Ovary (tissue), 9 donors: ENCODE measurements around the gene DUSP1. TPM values are rescaled to one million over a fixed set of nuclear protein-coding genes. Genes with fewer than 3 reads are reported as not detected.
A peak's percentile ranks its signal among the peaks of the same experiment; 100 is the strongest.

Experiments used
- DNase-seq, 5 donors: peaks; one replicate each; pipeline ENCODE4 v3.0.0-alpha.2; 2019 to 2020
- H3K27ac ChIP-seq, 2 donors: fragments of 200-600 bp; one replicate each; pipeline versions ENCODE4 v1.5.1 to v1.8.0; 2019 to 2022
- H3K27me3 ChIP-seq: fragments of 200-600 bp; one replicate; pipeline ENCODE4 v1.8.0; 2022
- H3K36me3 ChIP-seq: fragments of 200-600 bp; sonication (generic); one replicate; pipeline ENCODE4 v1.5.1; 2019
- H3K4me1 ChIP-seq: one replicate; pipeline ENCODE4 v1.8.1; 2013; ENCODE audit warnings: mild to moderate bottlenecking, moderate library complexity; ENCODE audit not compliant: insufficient read depth
- H3K4me3 ChIP-seq: fragments of 200-600 bp; sonication (generic); one replicate; pipeline ENCODE4 v1.5.1; 2017
- H3K9me3 ChIP-seq, 2 donors: fragments of 200-600 bp in 1 of 2; sonication (generic) in 1 of 2; one replicate each; pipeline versions ENCODE4 v1.5.1 to v1.8.1; 2013 to 2019; ENCODE audit warnings: mild to moderate bottlenecking in 1 of 2, moderate library complexity in 1 of 2
- EP300 ChIP-seq: sonication (generic); formaldehyde crosslinking; IDR thresholded peaks from one replicate; pipeline ENCODE4 v1.6.1; 2017; ENCODE audit warnings: antibody characterized with exemption
- POLR2A ChIP-seq: fragments of 450-650 bp; IDR thresholded peaks from one replicate; pipeline ENCODE4 v1.6.1; 2017; ENCODE audit warnings: antibody characterized with exemption, mild to moderate bottlenecking, moderate library complexity
- WGBS, 3 donors: extraction: QIAGEN DNeasy Blood & Tissue Kit in 1 of 3; methylation state at CpG; one replicate each; pipeline versions ENCODE4 v1.1.5 to v1.1.7; 2013 to 2017; 5-methylcytosine and 5-hydroxymethylcytosine counted together
- intact Hi-C, 4 donors: fragments of 100-400 bp; cut with DNase I; formaldehyde crosslinking; loops; one replicate each; pipeline versions ENCODE4 v1.11.0 to v1.15.1; 2022 to 2023
- polyA plus RNA-seq, 2 donors: library from polyadenylated mRNA; stranded (reverse); fragments of 200-250 nt in 1 of 2; fragments of 350-450 nt in 1 of 2; fragmentation: Illumina TruSeq in 1 of 2; extraction: RNeasy Lipid Tissue Mini Kit (QIAGEN cat#74804) in 1 of 2; gene quantifications; one replicate each; pipeline ENCODE4 v1.2.3, GENCODE V29; 2013 to 2014
- total RNA-seq, 7 donors: library from RNA; depleted of rRNA in 2 of 7; stranded (reverse); fragments of >200 nt in 2 of 7; fragmentation: NEBNext Ultra II Directional in 3 of 7; extraction: Animal tissue kit (Norgen Biotek cat#: 25700) in 3 of 7; gene quantifications; one replicate each; pipeline versions ENCODE4 v1.1.0 to v1.2.4, GENCODE V29; 2016 to 2023
- TF ChIP-seq, protein P1 (sequence below), 3 donors: fragments of 450-650 bp in 2 of 3; fragments of 200-600 bp in 1 of 3; IDR thresholded peaks; one replicate each; pipeline versions ENCODE4 v1.5.1 to v1.8.0; 2016 to 2022; ENCODE audit warnings: antibody characterized with exemption in 3 of 3, mild to moderate bottlenecking in 1 of 3
- donor health status: DM: no; HTN: no; CAD: no; lungs with moderate emphysema.
- donor health status: DM: no; HTN: no; CAD: no.
- donor health status: Bipolar disorder and iron deficiency.
- donor health status: DM: yes; HTN: yes; CAD: no.
- donor health status: DM: no; HTN: no; CAD: no.
- donor health status: DM: yes; HTN: yes; CAD: no.

DUSP1 gene
- total and polyA plus RNA-seq, 9 donors = 112 to 2,672 (median 201) TPM

GRCh38 chr5:172745406-172745805 lies 25.6 kb downstream of the DUSP1 start:
- H3K36me3 ChIP-seq = no peaks in the 10 kb centered on the region
- intact Hi-C loops = no loop called here
- 87 to 95% (median 91%) methylated on average over 8 of the region's 8 CpGs for whole genome bisulfite sequencing, 3 donors
- peak in 1 of 5 donors; percentile 37 for DNase-seq
- H3K4me1 ChIP-seq = peaks cover 5% of the 10 kb centered on the region
- H3K9me3 ChIP-seq = no peaks in the 10 kb centered on the region
- H3K27me3 ChIP-seq = no peaks in the 10 kb centered on the region
- no peak for TF ChIP-seq EP300
- no peak for TF ChIP-seq POLR2A
- TF ChIP-seq, protein P1, sequence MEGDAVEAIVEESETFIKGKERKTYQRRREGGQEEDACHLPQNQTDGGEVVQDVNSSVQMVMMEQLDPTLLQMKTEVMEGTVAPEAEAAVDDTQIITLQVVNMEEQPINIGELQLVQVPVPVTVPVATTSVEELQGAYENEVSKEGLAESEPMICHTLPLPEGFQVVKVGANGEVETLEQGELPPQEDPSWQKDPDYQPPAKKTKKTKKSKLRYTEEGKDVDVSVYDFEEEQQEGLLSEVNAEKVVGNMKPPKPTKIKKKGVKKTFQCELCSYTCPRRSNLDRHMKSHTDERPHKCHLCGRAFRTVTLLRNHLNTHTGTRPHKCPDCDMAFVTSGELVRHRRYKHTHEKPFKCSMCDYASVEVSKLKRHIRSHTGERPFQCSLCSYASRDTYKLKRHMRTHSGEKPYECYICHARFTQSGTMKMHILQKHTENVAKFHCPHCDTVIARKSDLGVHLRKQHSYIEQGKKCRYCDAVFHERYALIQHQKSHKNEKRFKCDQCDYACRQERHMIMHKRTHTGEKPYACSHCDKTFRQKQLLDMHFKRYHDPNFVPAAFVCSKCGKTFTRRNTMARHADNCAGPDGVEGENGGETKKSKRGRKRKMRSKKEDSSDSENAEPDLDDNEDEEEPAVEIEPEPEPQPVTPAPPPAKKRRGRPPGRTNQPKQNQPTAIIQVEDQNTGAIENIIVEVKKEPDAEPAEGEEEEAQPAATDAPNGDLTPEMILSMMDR (IDR thresholded peaks at IDR 0.05) = no peak
- no peak overlapping the region for H3K27ac ChIP-seq
- no peak overlapping the region for H3K4me3 ChIP-seq

GRCh38 chr5:172744123-172745104 lies 26.6 kb downstream of the DUSP1 start:
- WGBS, 3 donors = 69 to 72% (median 70%) methylated on average over 12 of the region's 12 CpGs
- DNase-seq = peak in 1 of 5 donors; percentile 28
- H3K27me3 ChIP-seq = no peaks in the 10 kb centered on the region

DNA sequence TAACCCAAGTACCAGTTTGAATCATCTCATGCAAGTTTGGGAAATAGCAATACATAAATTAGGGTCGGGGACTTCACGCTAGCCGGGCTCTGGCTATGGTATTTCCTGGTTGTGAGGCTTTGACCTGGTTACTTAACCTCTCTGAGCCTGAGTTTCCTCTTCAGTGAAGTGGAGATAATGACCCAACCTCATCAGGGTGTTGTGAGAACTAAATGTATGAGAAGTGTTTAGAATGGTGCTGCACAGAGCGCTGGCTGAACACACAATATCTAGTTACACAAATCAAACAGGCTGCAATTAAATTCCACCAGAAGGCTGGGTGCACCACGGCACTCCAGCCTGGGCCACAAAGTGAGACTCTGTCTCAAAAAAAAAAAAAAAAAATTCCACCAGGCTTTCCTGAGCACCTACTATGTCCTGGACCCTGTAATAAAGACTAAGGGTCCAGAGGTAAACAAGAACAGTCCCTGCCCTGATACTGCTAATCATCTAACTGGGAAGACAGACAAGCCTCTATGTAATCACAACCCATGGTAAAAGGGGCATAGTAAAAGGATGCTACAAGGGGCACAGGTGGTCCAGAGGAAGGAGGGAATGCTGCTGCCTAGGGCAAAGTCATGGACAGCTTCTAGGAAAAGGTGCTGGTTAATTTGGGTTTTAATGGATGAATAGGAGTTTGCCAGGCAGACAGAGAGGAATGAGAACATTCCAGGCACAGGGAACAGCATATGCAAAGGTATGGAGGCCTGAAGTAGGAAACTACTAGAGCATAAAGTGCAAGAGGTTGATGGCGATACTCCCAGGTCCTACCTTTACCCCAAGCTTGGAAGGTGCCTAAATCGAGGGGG lies 27.7 kb downstream of the DUSP1 start:
- Histone ChIP-seq H3K9me3 (no peaks in the 10 kb centered on the region), H3K27me3 (no peaks in the 10 kb centered on the region), H3K27ac (no peak overlapping the region), H3K4me1 (no peaks in the 10 kb centered on the region), H3K4me3 (no peak overlapping the region), H3K36me3 (no peaks in the 10 kb centered on the region)
- WGBS, 3 donors = 83 to 88% (median 86%) methylated on average over 7 of the region's 7 CpGs
- intact Hi-C loops = no loop called here
- TF ChIP-seq POLR2A (no peak), EP300 (no peak)
- TF ChIP-seq, protein P1 (IDR thresholded peaks at IDR 0.05) = no peak
- no peak for DNase-seq

More at GRCh38 chr5:172744123-172745104, 26.6 kb downstream of the DUSP1 start:
- TF ChIP-seq EP300 = no peak
- no peak for TF ChIP-seq POLR2A
- TF ChIP-seq, protein P1 (IDR thresholded peaks at IDR 0.05) = no peak
- no peaks in the 10 kb centered on the region for H3K36me3 ChIP-seq
- peaks cover 1% of the 10 kb centered on the region for H3K4me1 ChIP-seq
- no peak overlapping the region for H3K4me3 ChIP-seq
- no peaks in the 10 kb centered on the region for H3K9me3 ChIP-seq
- H3K27ac ChIP-seq = no peak overlapping the region
- intact Hi-C loops = no loop called here

DNA sequence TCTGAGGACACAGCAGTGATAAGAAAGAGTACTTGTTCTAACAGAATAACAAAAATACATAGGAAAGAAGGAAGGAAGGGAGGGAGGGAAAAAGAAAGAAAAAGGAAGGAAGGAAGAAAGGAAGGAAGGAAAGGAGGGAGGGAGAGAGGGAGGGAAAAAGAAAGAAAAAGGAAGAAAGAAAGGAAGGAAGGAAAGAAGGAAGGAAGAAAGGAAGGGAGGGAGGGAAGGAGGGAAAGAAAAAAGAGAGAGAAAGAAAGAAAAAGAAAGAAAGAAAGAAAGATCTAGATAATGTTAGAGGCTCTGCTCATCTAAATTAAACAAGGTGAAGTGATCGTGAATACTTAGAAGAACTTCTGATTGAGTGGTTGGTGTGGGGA lies 29.8 kb downstream of the DUSP1 start:
- Histone ChIP-seq H3K9me3 (no peaks in the 10 kb centered on the region), H3K27ac (no peak overlapping the region), H3K36me3 (no peaks in the 10 kb centered on the region), H3K27me3 (no peaks in the 10 kb centered on the region), H3K4me1 (no peaks in the 10 kb centered on the region), H3K4me3 (no peak overlapping the region)
- no peak for DNase-seq
- TF ChIP-seq POLR2A (no peak), EP300 (no peak)
- TF ChIP-seq, protein P1 (IDR thresholded peaks at IDR 0.05) = no peak
- intact Hi-C loops = no loop called here
- 76 to 87% (median 80%) methylated on average over 1 of the region's 1 CpG for WGBS, 3 donors
